HG02571 (cell line): ENCODE measurements around the gene DENND5A.
"Not testable (repeated sequence)": the region's sequence is repeated elsewhere in the genome, so short reads cannot be mapped to it uniquely, and the experiment has no call there.

Experiments
- ATAC-seq: cut with Tn5 transposase; IDR thresholded peaks from one replicate; pipeline ENCODE4 v1.9.1; 2021; ENCODE audit warnings: mild to moderate bottlenecking, moderate library complexity; ENCODE audit not compliant: unreplicated experiment

The DENND5A gene

DNA sequence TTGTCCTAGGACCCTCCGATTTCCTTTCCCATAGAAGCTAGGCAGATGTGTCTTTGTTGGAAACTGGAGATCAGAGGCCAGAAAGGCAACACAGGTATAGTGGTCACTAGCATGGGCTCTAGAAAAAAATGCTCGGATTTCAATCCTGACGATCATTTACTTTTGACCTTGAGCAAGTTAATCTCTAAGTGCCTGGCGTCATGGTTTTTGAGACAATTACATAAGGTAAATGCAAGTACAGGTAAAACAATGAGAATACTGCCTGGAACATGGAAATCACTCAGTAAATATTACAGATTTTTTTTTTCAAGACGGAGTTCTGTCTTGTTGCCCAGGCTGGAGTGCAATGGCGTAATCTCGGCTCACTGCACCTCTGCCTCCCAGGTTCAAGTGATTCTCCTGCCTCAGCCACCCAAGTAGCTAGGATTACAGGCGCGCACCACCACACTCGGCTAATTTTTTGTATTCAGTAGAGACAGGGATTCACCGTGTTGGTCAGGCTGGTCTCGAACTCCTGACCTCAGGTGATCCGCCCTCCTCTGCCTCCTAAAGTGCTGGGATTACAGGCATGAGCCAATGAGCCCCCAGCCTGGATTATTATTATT, 1.1 kb upstream of the DENND5A start:
- ATAC-seq, result no peak

DNA sequence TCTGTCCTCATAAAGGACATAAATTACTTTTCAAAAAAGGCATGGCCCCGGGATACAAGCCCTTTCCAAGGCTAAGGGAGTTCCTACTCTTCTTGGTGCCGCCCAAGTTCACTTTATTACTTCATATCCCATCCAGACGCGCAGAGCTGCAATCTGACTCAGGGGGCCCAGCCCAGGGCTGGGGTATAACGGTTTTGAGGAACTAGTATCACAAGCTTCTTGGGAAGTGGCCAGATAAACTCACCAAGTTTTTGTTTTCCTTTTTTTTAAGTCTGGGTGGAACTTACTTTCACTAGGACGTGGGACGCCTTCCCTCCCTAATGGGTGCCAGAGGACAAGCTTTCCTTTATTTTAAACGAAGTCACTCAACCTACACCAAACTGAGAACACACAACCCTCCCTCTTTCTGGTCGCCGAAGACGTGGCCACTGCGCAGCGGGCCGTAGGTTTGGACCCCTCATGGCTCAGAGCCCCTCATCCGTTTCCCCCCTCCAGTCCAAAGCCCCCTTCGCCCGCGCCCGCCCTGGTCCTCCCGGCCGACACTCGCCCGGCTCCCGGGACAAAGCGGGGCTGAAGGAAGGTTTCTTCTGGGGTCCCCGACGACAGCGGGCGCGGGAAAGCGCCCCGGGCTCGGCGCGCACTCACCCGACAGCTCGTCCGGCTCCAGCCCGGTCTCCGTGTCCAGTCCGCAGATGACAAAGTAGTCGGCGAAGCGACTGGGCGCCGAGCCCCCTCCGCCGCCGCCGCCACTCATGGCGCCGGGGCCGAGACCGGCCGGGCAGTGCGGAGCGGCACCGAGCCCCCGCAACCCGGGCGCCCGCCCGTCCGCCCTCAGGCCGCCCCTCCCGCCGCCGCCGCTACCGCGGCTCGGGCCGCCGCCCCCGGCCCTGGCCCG, 587 bp downstream of the DENND5A start:
- peak; percentile 8 for ATAC-seq

DNA sequence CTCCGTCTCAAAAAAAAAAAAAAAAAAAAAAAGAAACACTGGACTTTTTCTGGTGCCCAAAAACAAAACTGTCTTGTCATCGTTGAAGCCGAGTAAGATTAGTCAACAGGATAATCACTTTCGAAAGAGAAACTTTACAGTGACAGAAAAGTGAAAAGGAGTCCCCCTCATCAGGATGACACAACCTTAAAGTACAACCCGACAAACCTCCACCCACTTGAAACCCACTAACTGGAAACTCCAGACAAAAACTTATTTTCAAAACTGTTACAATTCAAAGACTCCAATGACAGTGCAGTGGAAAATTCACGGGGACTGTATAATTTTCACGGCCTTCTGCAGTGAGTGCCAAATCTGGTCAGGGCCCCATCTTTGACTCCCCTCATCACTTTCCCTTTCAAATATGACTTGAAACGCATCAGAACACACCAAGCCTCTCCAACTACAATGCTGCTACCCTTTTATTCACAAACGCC, 1.3 kb downstream of the DENND5A start:
- peak; percentile 51 for ATAC-seq

DNA sequence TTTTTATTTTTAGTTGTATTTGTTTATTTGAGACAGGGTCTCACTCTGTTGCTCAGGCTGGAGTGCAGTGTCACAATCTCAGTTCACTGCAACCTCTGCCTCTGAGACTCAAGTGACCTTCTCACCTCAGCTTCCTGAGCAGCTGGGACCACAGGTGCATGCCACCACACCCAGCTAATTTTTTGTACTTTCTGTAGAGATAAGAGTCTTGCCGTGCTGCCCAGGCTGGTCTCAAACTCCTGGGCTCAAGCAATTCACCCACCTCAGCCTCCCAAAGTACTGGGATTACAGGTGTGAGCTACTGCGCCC, 4.4 kb downstream of the DENND5A start:
- not testable (repeated sequence) for ATAC-seq

- ATAC-seq, result no peak
Measured at GRCh38 chr11:9259981-9260837, 4.9 kb downstream of the DENND5A start.

DNA sequence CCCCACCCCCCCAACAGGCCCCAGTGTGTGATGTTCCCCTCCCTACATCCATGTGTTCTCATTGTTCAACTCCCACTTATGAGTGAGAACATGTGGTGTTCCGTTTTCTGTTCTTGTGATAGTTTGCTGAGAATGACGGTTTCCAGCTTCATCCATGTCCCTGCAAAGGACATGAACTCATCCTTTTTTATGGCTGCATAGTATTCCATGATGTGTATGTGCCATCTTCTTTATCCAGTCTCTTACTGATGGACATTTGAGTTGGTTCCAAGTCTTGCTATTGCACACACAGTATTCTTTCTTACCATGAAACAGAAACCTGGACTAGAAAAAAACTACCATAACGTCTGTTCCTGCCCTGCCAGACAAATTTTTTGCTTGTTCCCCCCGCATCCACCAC, 6.9 kb downstream of the DENND5A start:
- not testable (repeated sequence) for ATAC-seq

DNA sequence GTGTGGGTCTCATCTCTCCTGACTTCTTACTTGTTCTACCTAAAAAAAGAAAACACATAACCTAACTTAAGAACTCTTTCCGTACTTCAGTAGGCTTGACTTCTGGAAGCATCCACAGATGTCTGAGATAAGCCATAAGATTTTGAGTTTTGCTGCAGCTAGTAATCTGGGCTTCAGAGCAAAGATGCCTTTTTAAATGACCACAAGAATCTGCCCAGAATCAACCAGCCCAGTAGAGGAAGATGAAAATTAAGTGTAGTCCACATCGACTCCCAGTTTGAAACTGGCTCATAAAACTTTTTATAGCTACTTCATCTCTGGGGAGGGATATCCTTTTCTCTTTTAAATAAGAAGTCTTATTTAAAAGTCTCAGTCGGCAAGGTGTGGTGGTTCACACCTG, 10.7 kb downstream of the DENND5A start:
- no peak for ATAC-seq

DNA sequence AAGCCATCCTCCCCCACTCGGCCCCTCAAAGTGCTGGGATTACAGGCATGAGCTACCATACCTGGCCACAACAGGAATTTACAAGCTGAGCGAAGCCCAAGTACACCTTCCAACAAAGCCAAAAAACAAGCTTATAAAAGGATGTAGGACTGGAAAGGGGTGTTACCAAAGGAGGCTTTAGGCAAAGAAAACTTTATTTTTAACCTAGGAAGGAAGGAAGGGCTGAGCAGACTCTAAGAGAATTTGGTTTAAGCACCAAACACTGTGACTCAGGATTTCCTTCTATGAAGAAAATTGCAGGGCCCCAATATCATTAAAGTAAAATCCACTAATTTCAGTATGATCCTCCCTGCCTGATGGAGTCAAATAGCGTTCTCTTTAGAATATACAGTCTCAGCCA, 12.1 kb downstream of the DENND5A start:
- no peak for ATAC-seq

- no peak for ATAC-seq
Measured at GRCh38 chr11:9251311-9251710, 13.8 kb downstream of the DENND5A start.

DNA sequence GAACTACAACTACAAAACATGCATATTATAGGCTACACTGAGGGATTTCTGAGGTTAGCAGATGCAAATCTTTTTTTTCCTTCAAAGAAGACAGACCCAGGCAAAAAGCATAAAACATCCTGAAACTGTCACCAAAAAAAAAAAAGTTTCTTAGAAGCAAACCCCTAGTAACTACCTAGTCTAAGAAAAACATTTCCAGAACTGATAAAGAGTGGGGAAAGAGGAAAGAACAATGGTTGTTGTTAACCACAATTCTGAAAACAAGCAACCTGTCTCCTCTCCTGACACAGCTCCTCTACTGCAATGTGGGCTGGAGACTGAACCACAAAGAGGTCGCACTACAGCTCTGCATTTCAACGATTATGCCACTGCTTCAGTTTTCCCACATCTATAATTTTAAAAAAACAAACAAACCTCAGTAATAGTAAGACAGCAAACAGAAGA, 15.0 kb downstream of the DENND5A start:
- ATAC-seq, result peak; percentile 49

DNA sequence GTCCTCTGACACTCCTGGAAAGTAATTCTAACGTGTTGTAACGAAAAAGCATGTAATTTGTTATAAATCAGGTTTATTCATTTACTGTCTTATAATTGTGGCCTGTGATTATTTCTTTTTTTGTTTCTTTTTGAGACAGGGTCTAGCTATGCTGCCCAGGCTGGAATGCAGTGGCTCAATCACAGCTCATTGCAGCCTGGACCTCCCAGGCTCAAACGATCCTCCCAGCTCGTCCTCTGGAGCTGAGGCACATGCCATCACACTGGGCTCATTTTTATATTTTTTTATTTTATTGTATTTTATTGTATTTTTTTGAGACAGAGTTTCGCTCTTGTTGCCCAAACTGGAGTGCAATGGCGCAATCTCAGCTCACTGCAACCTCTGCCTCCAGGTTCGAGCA, 15.9 kb downstream of the DENND5A start:
- no peak for ATAC-seq

DNA sequence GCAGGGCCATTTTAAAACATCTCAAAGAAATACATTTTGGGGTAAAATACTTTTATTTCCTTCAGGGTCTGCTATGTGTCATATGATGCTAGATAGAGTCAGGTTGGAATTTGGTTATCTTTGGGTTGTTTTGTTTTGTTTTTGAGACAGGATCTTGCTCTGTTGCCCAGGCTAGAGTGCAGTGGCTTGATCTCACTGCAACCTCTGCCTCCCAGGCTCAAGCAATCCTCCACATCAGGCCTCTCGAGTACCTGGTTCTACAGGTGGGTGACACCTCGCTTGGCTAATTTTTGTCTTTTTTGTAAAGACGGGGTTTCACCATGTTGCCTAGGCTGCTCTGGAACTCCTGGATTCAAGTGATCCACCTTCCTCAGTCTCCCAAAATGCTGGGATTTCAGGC, 17.3 kb downstream of the DENND5A start:
- ATAC-seq, result no peak

DNA sequence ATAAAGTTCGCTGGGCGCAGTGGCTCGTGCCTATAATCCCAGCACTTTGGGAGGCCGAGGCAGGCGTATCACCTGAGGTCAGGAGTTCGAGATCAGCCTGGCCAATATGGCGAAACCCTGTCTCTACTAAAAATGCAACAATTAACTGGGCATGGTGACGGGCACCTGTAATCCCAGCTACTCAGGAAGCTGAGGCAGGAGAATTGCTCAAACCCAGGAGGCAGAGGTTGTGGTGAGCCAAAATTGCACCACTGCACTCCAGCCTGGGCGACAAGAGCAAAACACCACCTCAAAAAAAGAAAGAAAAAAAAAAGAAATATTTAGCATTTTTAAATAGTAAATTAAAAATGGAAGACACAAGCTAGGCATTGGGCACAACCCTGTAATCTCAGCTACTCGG, 28.9 kb downstream of the DENND5A start:
- not testable (repeated sequence) for ATAC-seq

DNA sequence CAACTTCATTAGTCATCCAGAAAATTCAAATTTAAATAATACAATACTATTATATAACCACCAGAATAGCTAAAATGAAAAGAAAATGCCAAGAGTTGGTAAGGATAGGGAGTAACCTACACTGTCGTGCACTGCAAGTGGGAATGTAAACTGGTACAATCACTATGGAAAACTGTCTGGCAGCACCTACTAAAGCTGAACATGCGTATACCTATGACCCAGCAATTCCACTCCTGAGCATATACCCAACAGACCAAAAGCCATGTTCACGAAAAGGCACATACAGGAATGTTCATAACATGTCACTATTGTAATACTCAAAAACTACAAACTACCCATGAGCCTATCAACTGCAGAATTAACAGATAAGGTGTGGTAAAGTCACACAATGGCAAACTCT, 32.7 kb downstream of the DENND5A start:
- ATAC-seq, result no peak

- ATAC-seq, result no peak
Measured at GRCh38 chr11:9231848-9232177, 33.3 kb downstream of the DENND5A start.

GRCh38 chr11:9230296-9230695, 34.9 kb downstream of the DENND5A start:
- ATAC-seq, result no peak

DNA sequence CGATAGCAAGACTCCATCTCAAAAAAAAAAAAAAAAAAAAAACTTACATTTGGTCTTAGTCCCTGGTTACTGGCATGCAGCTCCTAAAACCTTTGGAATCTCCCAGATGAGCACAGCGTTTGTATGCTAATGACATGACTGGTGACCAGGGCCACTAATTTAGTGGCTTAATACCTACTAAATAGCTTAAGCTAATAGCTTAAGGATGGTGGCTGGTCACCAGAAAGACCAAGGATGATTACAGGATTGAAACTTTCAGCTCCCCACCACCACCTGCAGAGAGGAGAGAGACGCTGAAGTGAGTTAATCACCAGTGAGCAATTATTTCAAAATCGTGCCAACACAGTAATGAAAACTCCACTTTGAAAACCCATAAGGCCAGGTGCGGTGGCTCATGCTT, 37.1 kb downstream of the DENND5A start:
- no peak for ATAC-seq

DNA sequence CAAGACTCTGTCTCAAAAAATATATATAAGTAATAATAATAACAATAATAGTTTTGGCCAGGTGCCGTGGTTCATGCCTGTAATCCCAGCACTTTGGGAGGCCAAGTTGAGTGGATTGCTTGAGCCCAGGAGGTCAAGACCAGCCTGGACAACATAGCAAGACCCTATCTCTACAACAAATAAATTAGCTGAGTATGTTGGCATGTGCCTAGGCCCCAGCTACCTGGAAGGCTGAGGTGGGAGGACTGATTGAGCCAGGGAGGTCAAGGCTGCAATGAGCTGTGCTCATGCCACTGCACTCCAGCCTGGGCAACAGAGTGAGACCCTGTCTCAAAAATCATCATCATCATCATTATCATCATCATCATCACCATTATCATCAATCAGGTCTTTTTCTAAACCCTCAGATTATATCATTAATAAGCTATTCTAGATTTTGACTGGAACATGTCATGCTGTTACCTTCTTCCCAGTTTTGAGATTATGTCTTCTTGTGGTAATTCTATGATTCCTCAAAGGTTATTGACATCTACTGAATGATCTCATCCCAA, 39.3 kb downstream of the DENND5A start:
- no peak for ATAC-seq

GRCh38 chr11:9222654-9223053, 42.5 kb downstream of the DENND5A start:
- ATAC-seq, result no peak

DNA sequence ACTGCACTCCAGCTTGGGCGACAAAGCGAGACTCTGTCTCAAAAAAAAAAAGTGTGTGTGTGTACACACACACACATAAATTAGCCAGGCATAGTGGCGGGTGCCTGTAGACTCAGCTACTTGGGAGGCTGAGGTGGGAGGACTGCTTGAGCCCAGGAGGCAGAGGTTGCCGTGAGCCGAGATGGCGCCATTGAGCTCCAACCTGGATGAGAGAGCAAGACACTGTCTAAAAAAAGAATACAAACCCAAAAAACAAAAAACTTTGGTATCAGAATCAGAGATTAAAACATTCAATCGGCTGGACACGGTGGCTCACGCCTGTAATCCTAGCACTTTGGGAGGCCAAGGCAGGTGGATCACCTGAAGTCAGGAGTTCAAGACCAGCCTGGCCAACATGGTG, 44.3 kb downstream of the DENND5A start:
- ATAC-seq, result not testable (repeated sequence)

GRCh38 chr11:9219572-9219971, 45.6 kb downstream of the DENND5A start:
- ATAC-seq, result no peak
